Naive B cell (primary cell): Measurements from ENCODE around the gene GPR183. TPM values are rescaled to one million over a fixed set of nuclear protein-coding genes. Genes with fewer than 3 reads are reported as not detected.

Experiments
- ATAC-seq, 2 donors: fragments of 150-1000 bp; cut with Tn5 transposase; 2 replicates each; pipeline ENCODE4 v1.10.0; 2021; ENCODE audit warnings: low read depth in 2 of 2, mild to moderate bottlenecking in 2 of 2, moderate library complexity in 2 of 2
- DNase-seq: peaks from one replicate; pipeline ENCODE4 v3.0.0; 2022
- H3K27ac Mint-ChIP-seq, 6 donors: one replicate each; pipeline ENCODE4 v1.8.0; 2020 to 2022; ENCODE audit warnings: mild to moderate bottlenecking in 6 of 6, mixed read lengths in 6 of 6, moderate library complexity in 5 of 6, inconsistent platforms in 2 of 6
- H3K27me3 Mint-ChIP-seq, 3 donors: one replicate each; pipeline ENCODE4 v1.8.0; 2021 to 2022; ENCODE audit warnings: mixed read lengths in 3 of 3, mild to moderate bottlenecking in 1 of 3
- H3K36me3 Mint-ChIP-seq, 2 donors: one replicate each; pipeline ENCODE4 v1.8.0; 2020 to 2022; ENCODE audit warnings: mixed read lengths in 2 of 2, inconsistent platforms in 1 of 2, mild to moderate bottlenecking in 1 of 2
- H3K4me1 Mint-ChIP-seq, 3 donors: one replicate each; pipeline ENCODE4 v1.8.0; 2020 to 2022; ENCODE audit warnings: mixed read lengths in 3 of 3, inconsistent platforms in 1 of 3, mild to moderate bottlenecking in 1 of 3, moderate library complexity in 1 of 3
- H3K4me3 Mint-ChIP-seq, 8 donors: one replicate each; pipeline ENCODE4 v1.8.0; 2020 to 2022; ENCODE audit warnings: mild to moderate bottlenecking in 8 of 8, mixed read lengths in 8 of 8, moderate library complexity in 8 of 8, inconsistent platforms in 2 of 8
- H3K9me3 Mint-ChIP-seq, 7 donors: one replicate each; pipeline ENCODE4 v1.8.0; 2020 to 2022; ENCODE audit warnings: mixed read lengths in 7 of 7, mild to moderate bottlenecking in 5 of 7, inconsistent platforms in 2 of 7, moderate library complexity in 1 of 7
- polyA plus RNA-seq, 6 donors: library from polyadenylated mRNA; unstranded; fragments of 300-500 nt; fragmentation: Illumina TruSeq; gene quantifications; one replicate each; pipeline ENCODE4 v1.2.3, GENCODE V29; 2021; ENCODE audit warnings: low read depth in 6 of 6

Gene GPR183
- polyA plus RNA-seq, 6 donors from 2014 or later = 98.3 to 487 (median 158) TPM

DNA sequence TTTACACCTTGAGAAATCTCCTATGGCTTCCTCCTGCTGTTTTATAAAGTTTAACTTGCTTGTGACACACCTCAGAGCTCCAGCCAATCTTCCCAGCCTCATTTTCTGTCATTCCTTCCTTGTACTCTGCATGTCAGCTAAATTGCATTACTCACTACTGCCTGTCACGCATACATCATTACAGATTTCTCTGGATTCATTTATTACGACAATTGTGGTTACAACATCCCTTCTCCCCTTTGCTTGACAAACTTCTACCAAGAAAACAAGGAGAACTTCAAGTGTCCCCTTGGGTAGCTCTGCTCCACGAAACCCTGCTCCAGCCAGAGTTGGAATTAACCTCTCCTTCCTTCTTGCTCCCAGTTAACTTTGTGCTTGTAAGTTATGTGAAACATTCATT is 27.0 kb downstream of the GPR183 start:
- ATAC-seq = no peak

DNA sequence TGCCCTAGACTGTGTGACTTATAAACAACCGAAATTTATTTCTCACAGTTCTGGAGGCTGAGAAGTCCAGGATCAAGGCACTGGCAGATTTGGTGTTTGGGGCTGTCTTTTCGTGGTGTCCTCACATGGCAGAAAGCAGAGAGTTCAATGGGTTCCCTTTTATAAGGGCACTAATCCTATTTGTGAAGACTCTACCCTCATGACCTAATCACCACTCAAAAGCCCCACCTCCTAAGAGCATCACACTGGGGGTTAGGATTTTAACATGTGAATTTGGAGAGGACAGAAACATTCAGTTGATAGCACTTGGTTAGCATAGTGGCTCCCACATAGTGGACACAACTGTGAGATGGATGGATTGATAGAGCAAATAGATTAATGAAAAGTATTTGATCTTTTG is 27.6 kb downstream of the GPR183 start:
- DNase-seq = no peak
- H3K4me3 Mint-ChIP-seq = peak overlapping the region in 6 of 8 donors; percentile 10 to 91 (median 59)
- H3K27me3 Mint-ChIP-seq = no peaks in the 10 kb centered on the region
- H3K4me1 Mint-ChIP-seq = peaks cover 68 to 93% (median 91%) of the 10 kb centered on the region in 3 donors
- peak overlapping the region in 4 of 6 donors; percentile 70 to 98 (median 88) for H3K27ac Mint-ChIP-seq
- peaks cover 0 to 2% (median 0%) of the 10 kb centered on the region in 7 donors for H3K9me3 Mint-ChIP-seq
- ATAC-seq = no peak
- H3K36me3 Mint-ChIP-seq = peaks cover 12 to 24% of the 10 kb centered on the region in 2 donors

More for the DNA sequence above, 27.0 kb downstream of the GPR183 start:
- H3K27ac Mint-ChIP-seq = peak overlapping the region; percentile 31 to 98 (median 84)
- no peaks in the 10 kb centered on the region for H3K9me3 Mint-ChIP-seq
- H3K27me3 Mint-ChIP-seq = no peaks in the 10 kb centered on the region
- H3K36me3 Mint-ChIP-seq = peaks cover 12 to 20% of the 10 kb centered on the region in 2 donors
- peak overlapping the region in 6 of 8 donors; percentile 21 to 91 (median 75) for H3K4me3 Mint-ChIP-seq
- peaks cover 68 to 93% (median 91%) of the 10 kb centered on the region in 3 donors for H3K4me1 Mint-ChIP-seq
- no peak for DNase-seq

DNA sequence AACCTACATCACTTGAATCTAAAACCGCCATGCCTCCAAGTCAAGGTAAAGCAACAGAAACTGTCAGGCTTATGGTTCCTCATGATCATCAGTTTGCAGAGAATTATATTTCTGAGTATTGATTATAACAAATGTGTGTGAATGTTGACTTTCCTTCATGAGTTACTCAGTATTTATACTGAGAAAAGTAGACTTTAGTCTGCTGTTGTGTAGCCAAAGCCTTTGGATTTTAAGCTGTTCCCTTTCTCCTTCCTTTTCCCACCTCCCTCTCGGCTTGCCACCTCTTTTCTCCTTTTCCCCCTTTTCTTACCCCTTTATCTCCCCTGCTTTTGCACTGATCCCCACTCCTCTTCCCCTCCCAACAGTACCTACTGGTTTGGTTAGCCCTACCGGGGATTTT is 28.4 kb downstream of the GPR183 start:
- Mint-ChIP-seq H3K27me3 (no peaks in the 10 kb centered on the region), H3K27ac (peak overlapping the region in 3 of 6 donors; percentile 90 to 98 (median 94)), H3K9me3 (peaks cover 0 to 2% (median 0%) of the 10 kb centered on the region in 7 donors), H3K4me3 (peak overlapping the region in 7 of 8 donors; percentile 10 to 78 (median 62)), H3K36me3 (peaks cover 12 to 24% of the 10 kb centered on the region in 2 donors), H3K4me1 (peaks cover 68 to 93% (median 90%) of the 10 kb centered on the region in 3 donors)
- no peak for ATAC-seq
- no peak for DNase-seq

DNA sequence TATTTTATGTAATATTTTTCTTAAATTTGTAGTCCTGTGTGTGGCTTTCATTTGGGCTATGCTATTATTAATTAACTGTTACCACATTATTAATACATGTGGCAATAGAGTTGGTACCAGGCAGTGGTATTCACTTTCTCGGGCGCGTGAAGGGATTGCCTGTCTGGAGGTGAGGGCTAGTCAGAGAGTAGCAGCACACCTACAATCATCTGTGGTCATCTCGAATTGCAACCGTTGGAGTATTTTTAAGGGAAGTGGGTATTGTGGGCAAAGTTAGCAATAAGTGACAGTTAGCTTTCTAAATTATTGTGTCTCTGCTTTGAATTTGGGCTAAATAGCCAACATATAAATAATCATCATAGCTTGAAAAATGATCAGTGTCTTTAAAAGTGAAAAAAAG is 29.0 kb downstream of the GPR183 start:
- Mint-ChIP-seq H3K36me3 (peaks cover 12 to 24% of the 10 kb centered on the region in 2 donors), H3K9me3 (peaks cover 0 to 2% (median 0%) of the 10 kb centered on the region in 7 donors), H3K4me1 (peaks cover 74 to 95% (median 89%) of the 10 kb centered on the region in 3 donors), H3K27me3 (no peaks in the 10 kb centered on the region), H3K4me3 (peak overlapping the region in 3 of 8 donors; percentile 1 to 35 (median 12)), H3K27ac (peak overlapping the region in 3 of 6 donors; percentile 69 to 81 (median 81))
- ATAC-seq (no peak), DNase-seq (no peak)

DNA sequence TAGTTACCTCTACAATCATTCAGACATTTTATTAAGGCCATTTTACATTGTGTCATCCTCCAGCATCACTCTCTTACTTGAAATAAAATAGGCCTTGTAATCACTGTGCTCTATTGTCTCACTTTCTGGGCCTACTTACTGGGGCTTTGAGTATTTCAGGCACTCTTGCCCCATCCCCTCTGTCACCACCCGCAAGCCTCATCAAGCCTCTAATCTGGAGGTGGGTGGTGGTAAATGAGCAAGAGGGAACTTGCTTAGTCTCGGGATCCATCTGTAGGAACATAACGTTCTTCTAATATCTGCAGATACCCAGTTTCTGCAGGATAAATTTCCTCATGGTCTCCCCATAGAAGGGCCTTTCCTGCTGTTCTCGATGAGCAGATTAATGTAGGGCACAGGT is 29.6 kb downstream of the GPR183 start:
- peaks cover 12 to 29% of the 10 kb centered on the region in 2 donors for H3K36me3 Mint-ChIP-seq
- no peak for ATAC-seq
- H3K4me3 Mint-ChIP-seq = peak overlapping the region in 3 of 8 donors; percentile 3 to 44 (median 38)
- peak overlapping the region in 4 of 6 donors; percentile 33 to 92 (median 53) for H3K27ac Mint-ChIP-seq
- peaks cover 71 to 95% (median 88%) of the 10 kb centered on the region in 3 donors for H3K4me1 Mint-ChIP-seq
- no peaks in the 10 kb centered on the region for H3K27me3 Mint-ChIP-seq
- DNase-seq = no peak
- peaks cover 0 to 4% (median 0%) of the 10 kb centered on the region in 7 donors for H3K9me3 Mint-ChIP-seq

DNA sequence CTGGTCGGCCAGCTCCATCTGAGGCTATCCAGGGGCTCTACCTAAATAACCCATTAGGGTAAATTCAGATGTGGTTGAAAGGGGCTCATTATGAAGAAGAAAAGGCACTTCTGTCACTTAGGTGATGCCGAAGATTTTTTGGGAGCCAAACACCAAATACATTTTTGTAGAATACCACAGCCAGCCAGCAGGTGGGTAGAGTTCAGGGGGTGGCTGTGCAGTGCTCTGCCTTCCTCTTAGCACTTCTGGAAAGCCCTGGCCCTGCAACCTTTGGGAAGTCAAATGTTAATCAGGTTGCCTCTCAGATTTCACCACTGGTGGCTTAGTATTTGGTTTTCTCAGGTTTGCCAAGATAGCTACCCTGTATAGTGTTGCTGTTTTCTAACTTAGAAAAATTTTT is 30.5 kb downstream of the GPR183 start:
- Mint-ChIP-seq H3K4me1 (peaks cover 71 to 95% (median 89%) of the 10 kb centered on the region in 3 donors), H3K27ac (peak overlapping the region in 3 of 6 donors; percentile 47 to 95 (median 68)), H3K36me3 (peaks cover 12 to 36% of the 10 kb centered on the region in 2 donors), H3K4me3 (peak overlapping the region in 2 of 8 donors; percentile 6), H3K27me3 (no peaks in the 10 kb centered on the region), H3K9me3 (peaks cover 0 to 13% (median 0%) of the 10 kb centered on the region in 7 donors)
- ATAC-seq (no peak), DNase-seq (no peak)

DNA sequence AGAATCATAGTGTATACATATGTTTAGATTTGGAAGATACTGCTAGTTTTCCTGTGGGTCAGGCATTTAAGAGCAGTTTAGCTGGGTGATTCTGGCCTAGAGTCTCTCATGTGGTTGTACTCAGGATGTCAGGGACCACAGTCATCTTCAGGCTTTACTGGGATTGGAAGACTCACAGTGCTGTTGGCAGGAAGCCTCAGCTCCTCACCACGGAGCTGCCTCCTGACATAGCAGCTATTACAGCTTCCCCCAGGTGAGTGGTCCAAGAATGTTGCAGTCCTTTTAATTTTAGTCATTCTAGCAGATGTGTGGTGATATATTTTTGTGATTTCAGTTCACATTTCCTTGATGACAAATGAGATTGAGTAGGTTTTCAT is 32.1 kb downstream of the GPR183 start:
- peaks cover 71 to 95% (median 89%) of the 10 kb centered on the region in 3 donors for H3K4me1 Mint-ChIP-seq
- DNase-seq = no peak
- peaks cover 8 to 30% of the 10 kb centered on the region in 2 donors for H3K36me3 Mint-ChIP-seq
- H3K4me3 Mint-ChIP-seq = peak overlapping the region in 1 of 8 donors; percentile 47
- peaks cover 0 to 14% (median 0%) of the 10 kb centered on the region in 7 donors for H3K9me3 Mint-ChIP-seq
- H3K27me3 Mint-ChIP-seq = no peaks in the 10 kb centered on the region
- ATAC-seq = no peak
- H3K27ac Mint-ChIP-seq = peak overlapping the region in 4 of 6 donors; percentile 65 to 95 (median 87)

DNA sequence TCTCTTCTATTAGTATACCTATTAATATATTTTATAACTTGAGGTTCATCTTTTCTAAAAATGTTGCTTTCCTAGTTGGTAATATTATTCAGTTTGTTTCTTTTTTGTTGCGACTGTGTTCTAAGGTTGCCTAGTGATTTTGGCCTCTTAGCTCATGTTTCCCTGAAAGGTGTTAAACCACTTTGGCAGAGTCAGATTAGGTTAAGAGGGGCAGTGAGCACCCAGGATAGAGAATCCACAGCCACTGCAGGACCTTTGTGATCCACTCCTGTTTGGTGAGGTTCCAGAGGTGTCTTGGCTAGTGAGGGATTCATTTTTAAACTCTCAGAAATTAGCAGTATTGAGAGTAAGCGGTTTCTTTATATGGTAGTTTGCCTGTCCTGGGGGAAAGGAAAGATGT is 34.1 kb downstream of the GPR183 start:
- peaks cover 0 to 14% (median 0%) of the 10 kb centered on the region in 7 donors for H3K9me3 Mint-ChIP-seq
- DNase-seq (no peak), ATAC-seq (no peak)
- H3K27ac Mint-ChIP-seq = peak overlapping the region in 5 of 6 donors; percentile 61 to 95 (median 76)
- H3K27me3 Mint-ChIP-seq = no peaks in the 10 kb centered on the region
- peaks cover 0 to 24% of the 10 kb centered on the region in 2 donors for H3K36me3 Mint-ChIP-seq
- H3K4me3 Mint-ChIP-seq = peak overlapping the region in 3 of 8 donors; percentile 19 to 81 (median 20)
- H3K4me1 Mint-ChIP-seq = peaks cover 65 to 79% (median 77%) of the 10 kb centered on the region in 3 donors

DNA sequence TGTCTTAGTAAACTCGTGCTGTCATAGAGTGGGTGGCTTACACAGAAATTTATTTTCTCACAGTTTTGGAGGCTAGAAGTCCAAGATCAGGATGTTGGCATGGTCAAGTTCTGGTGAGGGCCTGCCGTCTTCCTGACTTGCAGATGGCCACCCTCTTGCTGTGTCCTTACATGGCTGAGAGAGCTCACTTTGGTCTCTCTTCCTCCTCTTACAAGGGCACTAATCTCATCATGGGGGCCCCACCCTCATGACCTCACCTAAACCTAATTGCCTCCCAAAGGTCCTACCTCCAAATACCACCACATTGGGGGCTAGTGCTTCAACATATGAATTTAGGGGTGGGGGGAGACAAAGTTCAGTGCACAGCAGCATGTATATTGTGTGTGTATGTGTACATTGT is 34.7 kb downstream of the GPR183 start:
- Mint-ChIP-seq H3K4me1 (peaks cover 61 to 72% (median 71%) of the 10 kb centered on the region in 3 donors), H3K9me3 (peaks cover 0 to 14% (median 0%) of the 10 kb centered on the region in 7 donors), H3K36me3 (peaks cover 0 to 24% of the 10 kb centered on the region in 2 donors), H3K27ac (peak overlapping the region in 5 of 6 donors; percentile 90 to 97 (median 95)), H3K27me3 (no peaks in the 10 kb centered on the region), H3K4me3 (peak overlapping the region in 1 of 8 donors; percentile 81)
- DNase-seq = no peak
- no peak for ATAC-seq

DNA sequence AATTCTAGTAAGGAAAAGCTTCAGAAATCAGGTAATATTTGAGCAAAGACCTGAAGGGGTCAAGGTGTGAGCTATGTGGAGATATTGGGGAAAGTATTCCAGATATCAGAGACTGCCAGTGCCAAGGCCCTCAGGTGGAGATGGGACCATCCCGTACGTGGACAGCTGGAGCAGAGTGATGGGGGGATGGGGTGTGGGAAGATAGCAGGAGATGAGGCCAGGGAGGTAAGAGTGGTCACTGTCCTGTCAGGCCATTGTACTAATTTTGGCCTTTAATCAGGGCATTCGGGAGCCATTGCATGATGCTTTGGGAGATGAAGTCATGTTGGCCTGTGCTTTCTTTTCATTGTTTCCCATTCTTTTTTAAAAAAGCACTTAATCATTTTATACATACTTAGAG is 36.0 kb downstream of the GPR183 start:
- H3K27ac Mint-ChIP-seq = peak overlapping the region; percentile 90 to 97 (median 96)

DNA sequence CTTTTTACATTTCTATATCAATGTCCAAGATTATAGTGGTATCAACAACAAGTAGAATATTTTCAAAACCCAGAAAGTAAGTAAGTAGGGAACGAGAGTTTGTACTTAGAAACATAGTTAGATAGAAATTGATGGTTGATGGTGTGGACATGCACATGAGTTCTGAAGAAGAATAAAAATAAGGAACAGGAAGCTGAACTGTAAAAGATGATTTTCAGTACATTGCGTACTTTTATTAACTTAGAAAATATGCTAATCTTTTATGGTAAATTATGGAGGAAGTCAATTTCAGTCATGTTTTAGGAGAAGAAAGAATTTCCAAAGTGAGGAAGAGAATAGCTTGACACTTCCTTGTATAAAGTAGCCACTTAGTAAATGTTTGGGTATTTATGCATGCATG is 36.7 kb downstream of the GPR183 start:
- DNase-seq (no peak), ATAC-seq (peak; percentile 43 to 53)
- H3K4me3 Mint-ChIP-seq = peak overlapping the region; percentile 40 to 85 (median 74)
- peaks cover 0 to 14% (median 0%) of the 10 kb centered on the region in 7 donors for H3K9me3 Mint-ChIP-seq
- peaks cover 0 to 20% of the 10 kb centered on the region in 2 donors for H3K36me3 Mint-ChIP-seq
- peak overlapping the region; percentile 90 to 97 (median 96) for H3K27ac Mint-ChIP-seq
- H3K4me1 Mint-ChIP-seq = peaks cover 53 to 60% (median 56%) of the 10 kb centered on the region in 3 donors
- no peaks in the 10 kb centered on the region for H3K27me3 Mint-ChIP-seq

More for the DNA sequence above, 36.0 kb downstream of the GPR183 start:
- H3K36me3 Mint-ChIP-seq = peaks cover 0 to 24% of the 10 kb centered on the region in 2 donors
- DNase-seq (no peak), ATAC-seq (no peak)
- H3K27me3 Mint-ChIP-seq = no peaks in the 10 kb centered on the region
- H3K4me1 Mint-ChIP-seq = peaks cover 55 to 64% (median 59%) of the 10 kb centered on the region in 3 donors
- H3K9me3 Mint-ChIP-seq = peaks cover 0 to 14% (median 0%) of the 10 kb centered on the region in 7 donors
- peak overlapping the region; percentile 40 to 85 (median 74) for H3K4me3 Mint-ChIP-seq

DNA sequence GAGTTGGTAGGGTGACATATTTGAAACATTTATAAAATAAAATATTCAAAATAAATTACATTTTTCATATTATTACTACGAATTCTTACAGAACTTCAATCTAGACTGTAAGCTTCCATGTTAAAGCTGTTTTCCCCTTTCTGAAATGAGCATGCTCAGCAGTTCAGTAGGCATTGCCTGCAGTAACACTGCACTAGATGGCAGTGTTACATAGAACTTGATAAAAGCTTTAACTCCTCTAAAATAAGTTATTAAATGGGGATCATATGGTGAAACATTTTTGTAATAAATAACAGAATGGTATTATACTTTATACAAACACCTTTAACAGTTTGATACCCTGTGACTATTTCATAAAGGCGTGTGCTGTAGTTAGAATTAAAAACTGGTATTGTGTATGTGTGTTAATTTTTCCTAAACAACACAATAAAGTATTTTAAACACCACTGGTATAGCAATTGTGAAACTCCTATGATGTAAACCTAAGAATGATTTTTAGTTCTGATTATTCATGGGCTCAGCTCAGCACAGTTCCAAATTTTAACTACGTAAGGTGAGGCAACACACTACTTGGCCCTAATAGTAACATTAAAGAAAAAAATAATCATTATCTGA is 37.5 kb downstream of the GPR183 start:
- Mint-ChIP-seq H3K27ac (peak overlapping the region; percentile 90 to 97 (median 96)), H3K4me3 (peak overlapping the region in 3 of 8 donors; percentile 6 to 80 (median 63)), H3K27me3 (no peaks in the 10 kb centered on the region), H3K36me3 (peaks cover 0 to 13% of the 10 kb centered on the region in 2 donors), H3K4me1 (peaks cover 51 to 61% (median 55%) of the 10 kb centered on the region in 3 donors), H3K9me3 (peaks cover 0 to 14% (median 0%) of the 10 kb centered on the region in 7 donors)
- ATAC-seq = peak; percentile 75
- DNase-seq = peak; percentile 47

DNA sequence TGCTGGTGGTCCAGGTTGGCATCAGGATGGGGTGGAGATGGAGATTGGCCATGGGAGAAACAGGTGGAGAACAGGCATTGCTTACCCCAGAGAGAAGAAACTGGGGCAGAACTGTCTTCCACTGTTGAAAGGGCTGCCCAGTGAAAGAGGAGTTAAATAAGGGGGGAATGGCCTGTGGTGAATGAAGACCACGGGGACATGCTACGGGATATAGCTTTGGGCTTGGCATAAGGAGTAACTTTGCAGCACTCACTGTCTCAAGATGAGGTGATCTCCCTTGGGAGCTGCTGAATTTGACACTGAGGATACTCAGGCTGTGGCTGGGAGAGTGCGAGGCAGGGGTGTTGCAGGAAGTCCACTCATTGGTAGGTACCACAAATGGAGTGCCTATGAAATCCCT is 38.4 kb downstream of the GPR183 start:
- peaks cover 0 to 13% of the 10 kb centered on the region in 2 donors for H3K36me3 Mint-ChIP-seq
- no peaks in the 10 kb centered on the region for H3K27me3 Mint-ChIP-seq
- peak overlapping the region in 5 of 6 donors; percentile 10 to 90 (median 18) for H3K27ac Mint-ChIP-seq
- DNase-seq (no peak), ATAC-seq (no peak)
- peaks cover 54 to 63% (median 55%) of the 10 kb centered on the region in 3 donors for H3K4me1 Mint-ChIP-seq
- peaks cover 0 to 14% (median 0%) of the 10 kb centered on the region in 7 donors for H3K9me3 Mint-ChIP-seq
- no peak overlapping the region for H3K4me3 Mint-ChIP-seq
